Measurements from ENCODE around the gene CASZ1.
A peak's percentile ranks its signal among the peaks of the same experiment; 100 is the strongest.

Gene CASZ1

DNA sequence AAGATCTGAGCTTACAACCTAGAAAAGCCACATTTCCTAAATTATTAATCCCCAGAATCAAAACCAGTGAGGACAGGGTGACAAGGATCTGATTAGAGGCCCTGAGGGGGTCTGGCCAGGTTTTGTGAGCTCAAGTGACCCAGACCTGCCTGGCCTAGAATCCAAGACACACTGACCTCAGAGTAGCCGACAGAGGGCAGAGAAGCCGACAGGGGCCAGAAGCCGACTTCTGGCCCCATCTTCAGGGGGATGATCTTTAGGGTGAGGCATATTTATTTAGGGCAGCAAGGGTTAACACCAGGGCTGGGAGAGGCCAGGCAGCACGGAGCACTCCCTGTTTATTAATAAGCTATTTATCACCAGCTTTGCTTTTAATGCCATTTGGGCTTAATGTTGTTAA lies 45.3 kb downstream of the CASZ1 start:
- no peak for DNase-seq

- DNase-seq = no peak
These were observed 50.5 kb downstream of the CASZ1 start for GRCh38 chr1:10745886-10746455.

DNA sequence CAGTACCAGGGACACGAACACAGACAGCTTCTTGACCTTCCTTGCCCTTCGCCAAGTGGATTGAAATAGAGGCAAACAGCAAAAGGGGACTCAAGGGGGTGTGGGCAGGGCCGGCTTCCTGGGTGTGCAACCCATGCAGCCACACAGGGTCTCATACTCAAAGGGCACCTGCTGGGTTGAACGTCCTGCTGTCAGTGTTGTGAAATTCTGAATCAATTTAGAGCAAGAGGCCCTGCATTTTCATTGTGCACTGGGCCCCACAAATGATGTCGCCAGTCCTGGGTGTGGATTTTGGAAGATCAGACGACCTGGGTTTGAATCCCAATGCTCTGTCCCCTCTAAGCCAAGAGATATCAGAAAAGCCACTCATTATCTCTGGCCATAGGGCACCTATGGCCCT lies 51.1 kb downstream of the CASZ1 start:
- DNase-seq = no peak

- no peak for DNase-seq
These were observed 51.7 kb downstream of the CASZ1 start for GRCh38 chr1:10744654-10745238.

GRCh38 chr1:10744029-10744428 lies 52.4 kb downstream of the CASZ1 start:
- no peak for DNase-seq

DNA sequence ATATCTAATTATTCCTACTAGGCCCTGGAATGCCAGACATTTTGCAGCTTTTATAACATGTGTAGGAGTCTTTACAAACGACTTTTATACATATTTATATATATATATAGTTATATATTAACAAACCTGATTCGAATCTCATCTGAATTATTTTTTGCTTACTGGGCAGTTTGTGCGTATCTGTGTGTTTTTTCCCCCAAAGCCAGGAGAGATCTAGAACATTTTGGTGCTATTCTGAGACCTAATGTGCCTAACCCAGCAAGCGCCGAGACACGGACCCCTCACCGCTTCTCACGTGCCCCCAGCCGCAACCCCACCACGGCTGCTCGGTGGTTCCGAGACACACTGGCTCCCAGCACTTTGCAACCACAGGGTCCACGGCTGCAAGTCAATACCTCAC lies 54.8 kb downstream of the CASZ1 start:
- no peak for DNase-seq

- no peak for DNase-seq
These were observed 56.3 kb downstream of the CASZ1 start for GRCh38 chr1:10740123-10740522.

GRCh38 chr1:10739589-10739988 lies 56.9 kb downstream of the CASZ1 start:
- DNase-seq = no peak

DNA sequence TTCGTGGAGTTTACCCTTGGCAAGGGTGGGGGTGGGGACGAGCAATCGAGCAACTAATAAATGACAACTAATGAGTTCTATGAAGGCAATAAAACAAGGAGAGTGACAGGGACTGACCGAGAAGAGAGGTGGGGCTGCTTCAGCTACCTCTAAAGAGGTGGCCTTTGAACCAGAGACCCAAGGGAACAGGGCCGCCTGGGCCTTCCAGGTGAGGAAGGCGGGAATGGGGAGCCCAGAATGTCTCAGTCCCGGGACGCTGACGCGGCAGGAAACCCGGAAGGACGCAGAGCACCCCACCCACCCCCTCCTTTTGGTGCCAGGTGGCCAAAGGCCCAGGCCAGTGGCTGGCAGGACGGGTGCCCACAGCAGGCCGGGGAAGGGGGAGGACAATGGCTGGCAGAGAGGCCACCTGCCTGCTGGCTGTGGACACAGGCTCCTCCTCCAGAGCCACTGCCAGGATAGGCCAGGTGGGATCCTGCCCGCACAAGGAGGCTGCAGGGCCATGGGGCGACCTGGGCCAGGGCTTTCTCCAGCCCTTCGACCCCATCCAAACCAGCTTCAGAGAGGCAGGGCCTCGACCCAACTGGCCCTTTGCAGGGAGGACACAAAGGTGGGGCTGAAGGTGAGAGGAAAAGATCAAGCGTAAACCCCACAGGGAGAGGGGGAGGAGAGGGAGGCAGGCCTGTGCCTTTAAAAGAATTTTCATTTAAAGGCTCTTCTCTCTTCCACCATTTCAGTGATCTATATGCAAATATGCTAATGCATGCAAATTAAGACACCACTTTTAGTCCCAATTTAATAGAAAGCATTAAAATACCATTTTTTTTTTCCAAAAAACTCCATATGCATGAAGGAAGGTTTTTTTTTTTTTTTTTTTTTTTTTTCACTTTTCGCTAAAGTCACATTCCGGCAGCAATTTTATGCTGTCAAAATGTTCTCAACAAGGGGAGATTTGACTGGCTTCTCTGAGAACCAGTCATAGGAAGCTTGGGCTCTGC lies 58.1 kb downstream of the CASZ1 start:
- DNase-seq = peak; percentile 64

GRCh38 chr1:10737651-10738050 lies 58.8 kb downstream of the CASZ1 start:
- DNase-seq = no peak

DNA sequence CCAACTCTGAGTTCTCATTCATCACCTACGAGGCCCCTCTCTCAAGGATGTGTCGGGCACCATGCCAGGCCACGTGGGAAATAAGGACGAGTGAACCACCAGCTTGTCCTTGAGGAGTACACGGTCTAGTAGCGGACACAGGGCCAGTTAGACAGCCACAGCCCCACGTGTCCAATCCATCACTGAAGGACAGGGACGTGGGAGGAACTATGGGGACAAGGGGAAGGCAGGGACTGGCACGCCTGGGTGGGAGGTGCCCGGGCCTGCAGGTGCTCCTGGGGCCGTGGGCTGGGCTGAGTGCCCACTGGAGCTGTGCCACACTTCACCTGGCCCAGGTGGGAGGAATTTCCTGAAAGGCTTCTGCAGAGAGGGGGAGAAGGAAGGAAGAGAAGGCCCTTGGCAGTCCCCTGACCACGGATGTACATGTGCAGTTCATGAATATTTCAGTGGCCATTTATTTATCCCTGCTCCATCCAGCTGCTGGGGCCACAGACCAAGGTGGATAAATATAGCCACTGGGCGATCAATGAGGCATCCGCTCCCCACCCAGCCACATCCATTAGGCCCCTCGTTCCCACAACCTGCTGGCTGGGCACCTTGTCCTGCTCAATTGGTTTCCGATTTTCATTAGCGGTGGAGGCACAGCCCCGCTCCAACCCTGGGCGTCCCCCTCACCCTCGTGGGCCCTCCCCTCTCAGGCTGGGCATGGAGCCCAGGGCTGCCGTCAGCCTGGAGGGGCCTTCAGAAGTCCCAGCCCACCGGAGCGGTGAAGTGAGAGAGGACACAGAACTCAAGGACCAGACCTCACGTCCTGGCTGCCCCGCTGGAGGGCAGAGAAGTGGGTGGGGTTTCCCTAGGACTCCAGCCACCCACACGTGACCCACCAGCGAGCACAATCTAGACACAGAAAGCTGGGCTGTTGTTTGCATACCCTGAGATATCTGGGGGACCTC lies 59.5 kb downstream of the CASZ1 start:
- peak; percentile 82 for DNase-seq

GRCh38 chr1:10735563-10736305 lies 60.7 kb downstream of the CASZ1 start:
- no peak for DNase-seq

GRCh38 chr1:10734962-10735544 lies 61.4 kb downstream of the CASZ1 start:
- peak; percentile 29 for DNase-seq

- no peak for DNase-seq
These were observed 62.1 kb downstream of the CASZ1 start for GRCh38 chr1:10734375-10734774.

GRCh38 chr1:10733474-10734366 lies 62.7 kb downstream of the CASZ1 start:
- peak; percentile 40 for DNase-seq

DNA sequence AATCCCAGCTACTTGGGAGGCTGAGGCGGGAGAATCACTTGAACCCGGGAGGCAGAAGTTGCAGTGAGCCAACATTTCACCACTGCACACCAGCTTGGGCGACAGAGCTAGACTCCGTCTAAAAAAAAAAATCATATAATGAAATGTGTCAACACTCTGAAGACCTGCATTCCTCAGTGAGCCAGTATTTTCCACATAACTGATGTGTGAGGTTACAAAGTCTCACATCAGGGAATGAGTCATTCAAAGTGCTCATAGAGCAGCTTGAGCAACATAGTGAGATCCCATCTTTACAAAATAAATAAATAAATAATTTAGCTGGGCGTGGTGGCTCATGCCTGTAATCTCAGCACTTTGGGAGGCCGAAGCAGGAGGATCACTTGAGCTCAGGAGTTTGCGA lies 65.5 kb downstream of the CASZ1 start:
- no peak for DNase-seq

- DNase-seq = peak; percentile 68
These were observed 67.6 kb downstream of the CASZ1 start for GRCh38 chr1:10728595-10729410.

- peak; percentile 85 for DNase-seq
These were observed 68.7 kb downstream of the CASZ1 start for GRCh38 chr1:10727751-10728232.

DNA sequence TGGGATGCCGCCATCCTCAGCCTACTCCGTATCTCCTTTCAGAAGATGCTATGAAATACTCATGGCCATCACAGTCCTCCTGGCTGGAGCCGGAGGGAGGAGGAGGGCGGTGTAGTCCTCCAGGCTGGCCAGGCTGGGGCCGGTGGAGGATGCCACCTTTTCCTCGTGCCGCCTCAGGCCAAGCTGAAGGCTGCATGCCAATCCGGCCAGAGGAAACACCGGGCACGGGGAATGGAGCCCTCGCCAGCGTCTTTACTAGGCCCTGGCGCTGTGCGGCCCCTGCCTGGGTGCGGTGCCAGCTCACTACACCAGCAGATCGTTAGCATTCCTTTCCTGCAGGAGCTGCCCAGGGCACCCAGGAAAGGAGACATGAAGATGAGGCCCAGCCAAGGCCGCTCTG lies 70.1 kb downstream of the CASZ1 start:
- DNase-seq = no peak
